ENCODE measurements around the gene RAB8B. TPM values are rescaled to one million over a fixed set of nuclear protein-coding genes. Genes with fewer than 3 reads are reported as not detected.

The RAB8B gene
- total RNA-seq, 1 experiment from 2014 or later: 17.6 TPM

- Histone ChIP-seq H3K27me3 (ENCODE audit: control insufficient read depth, insufficient read depth, low read length) (no peaks in the 10 kb centered on the region), H3K9me3 (ENCODE audit: control insufficient read depth, insufficient read depth, low read depth, low read length) (no peaks in the 10 kb centered on the region), H3K27ac (ENCODE audit: low read length) (no peak overlapping the region), H3K36me3 (ENCODE audit: control insufficient read depth, insufficient read depth, low read length) (no peaks in the 10 kb centered on the region), H3K4me1 (ENCODE audit: control insufficient read depth, insufficient read depth, low read length) (no peaks in the 10 kb centered on the region), H3K4me3 (ENCODE audit: low read depth in 2 of 2, low read length in 2 of 2) (no peak overlapping the region)
- in situ Hi-C loops (cut with HindIII; ENCODE audit: low pct_unique_long_range_greater_than_20kb, low sequenced_read_pairs): no loop called here
- intact Hi-C loops (cut with micrococcal nuclease; ENCODE audit: unreplicated experiment): no loop called here
- no TSS peak for BruUV-seq (replicated peaks)
- TF ChIP-seq TCF7L2 (IDR thresholded peaks at IDR 0.05; ENCODE audit: low read depth, low read length): no peak
- no peak for TF ChIP-seq SIN3A (IDR thresholded peaks at IDR 0.05; ENCODE audit: borderline replicate concordance, insufficient read depth, low read depth, low read length)
- TF ChIP-seq CTCF (IDR thresholded peaks at IDR 0.05): no peak
- TF ChIP-seq POLR2AphosphoS5 (IDR thresholded peaks at IDR 0.05; ENCODE audit: low read depth, low read length): no peak
- no peak for TF ChIP-seq REST (IDR thresholded peaks at IDR 0.05; ENCODE audit: insufficient read depth in 1 of 2, low read depth in 2 of 2, low read length in 1 of 2)
- DNase-seq (ENCODE audit: low read depth, low spot score): no peak
- ATAC-seq: no peak
- CTCF ChIA-PET: no interaction called here
- POLR2A ChIA-PET: no interaction called here
Measured at GRCh38 chr15:63246691-63247469, 57.5 kb downstream of the RAB8B start.

GRCh38 chr15:63250312-63250965 lies 61.0 kb downstream of the RAB8B start:
- Histone ChIP-seq H3K4me1 (ENCODE audit: control insufficient read depth, insufficient read depth, low read length) (no peaks in the 10 kb centered on the region), H3K27me3 (ENCODE audit: control insufficient read depth, insufficient read depth, low read length) (no peaks in the 10 kb centered on the region), H3K9me3 (ENCODE audit: control insufficient read depth, insufficient read depth, low read depth, low read length) (no peaks in the 10 kb centered on the region), H3K27ac (ENCODE audit: low read length) (no peak overlapping the region), H3K36me3 (ENCODE audit: control insufficient read depth, insufficient read depth, low read length) (no peaks in the 10 kb centered on the region), H3K4me3 (ENCODE audit: low read depth in 2 of 2, low read length in 2 of 2) (no peak overlapping the region)
- intact Hi-C loops (cut with micrococcal nuclease; ENCODE audit: unreplicated experiment): no loop called here
- ATAC-seq (no peak), DNase-seq (ENCODE audit: low read depth, low spot score) (no peak)
- no TSS peak for BruUV-seq (replicated peaks)
- TF ChIP-seq TCF7L2 (IDR thresholded peaks at IDR 0.05; ENCODE audit: low read depth, low read length) (no peak), CTCF (IDR thresholded peaks at IDR 0.05) (no peak), REST (IDR thresholded peaks at IDR 0.05; ENCODE audit: insufficient read depth in 1 of 2, low read depth in 2 of 2, low read length in 1 of 2) (no peak), POLR2AphosphoS5 (IDR thresholded peaks at IDR 0.05; ENCODE audit: low read depth, low read length) (no peak), SIN3A (IDR thresholded peaks at IDR 0.05; ENCODE audit: borderline replicate concordance, insufficient read depth, low read depth, low read length) (no peak)
- POLR2A ChIA-PET: no interaction called here
- in situ Hi-C loops (cut with HindIII; ENCODE audit: low pct_unique_long_range_greater_than_20kb, low sequenced_read_pairs): no loop called here
- CTCF ChIA-PET: no interaction called here
